Activated T-helper 1 cell treated with anti-CD3 and anti-CD28 coated beads, Interleukin-12 subunit alpha, Interleukin-12 subunit beta, Interleukin-2, Interleukin-4 antibody, amounts not matched to agents 30 ng/mL and 10 ng/mL and 1 ng/mL, durations not matched to agents 14 hours and 24 hours and 36 hours (primary cell): Measurements from ENCODE around the gene C14orf180. TPM values are rescaled to one million over a fixed set of nuclear protein-coding genes. Genes with fewer than 3 reads are reported as not detected.
"Not testable (repeated sequence)": the region's sequence is repeated elsewhere in the genome, so short reads cannot be mapped to it uniquely, and the experiment has no call there.

Experiments
- DNase-seq: peaks from one replicate; pipeline ENCODE4 v3.0.0; 2021; ENCODE audit warnings: low spot score
- H3K27ac Mint-ChIP-seq: one replicate; pipeline ENCODE4 v1.8.0; 2021; ENCODE audit warnings: mild to moderate bottlenecking, mixed read lengths
- H3K27me3 Mint-ChIP-seq: one replicate; pipeline ENCODE4 v1.8.0; 2022; ENCODE audit warnings: mild to moderate bottlenecking, moderate library complexity, mixed read lengths; ENCODE audit not compliant: insufficient read depth
- H3K36me3 Mint-ChIP-seq: one replicate; pipeline ENCODE4 v1.8.0; 2021; ENCODE audit warnings: low read depth, mixed read lengths
- H3K4me1 Mint-ChIP-seq: one replicate; pipeline ENCODE4 v1.8.0; 2021; ENCODE audit warnings: low read depth, mixed read lengths
- H3K4me3 Mint-ChIP-seq: one replicate; pipeline ENCODE4 v1.8.0; 2021; ENCODE audit warnings: mild to moderate bottlenecking, moderate library complexity, mixed read lengths
- H3K9me3 Mint-ChIP-seq: one replicate; pipeline ENCODE4 v1.8.0; 2021; ENCODE audit warnings: mixed read lengths
- intact Hi-C: fragments of 100-400 bp; cut with micrococcal nuclease; formaldehyde crosslinking; loops from one replicate; pipeline ENCODE4 v1.15.1; 2024
- total RNA-seq: library from RNA; stranded (reverse); gene quantifications from 2 replicates; pipeline ENCODE4 v1.2.3, GENCODE V29; 2022

C14orf180 gene
- total RNA-seq, 1 donor from 2014 or later = not detected

GRCh38 chr14:104572024-104572626, 7.4 kb upstream of the C14orf180 start:
- Mint-ChIP-seq H3K36me3 (no peaks in the 10 kb centered on the region), H3K4me3 (no peak overlapping the region), H3K9me3 (no peaks in the 10 kb centered on the region), H3K27me3 (no peaks in the 10 kb centered on the region), H3K4me1 (no peaks in the 10 kb centered on the region), H3K27ac (no peak overlapping the region)
- intact Hi-C loops = no loop called here
- DNase-seq = no peak

- DNase-seq = no peak
- no peak overlapping the region for H3K4me3 Mint-ChIP-seq
- intact Hi-C loops = no loop called here
- H3K36me3 Mint-ChIP-seq = no peaks in the 10 kb centered on the region
- H3K9me3 Mint-ChIP-seq = no peaks in the 10 kb centered on the region
- H3K4me1 Mint-ChIP-seq = no peaks in the 10 kb centered on the region
- no peaks in the 10 kb centered on the region for H3K27me3 Mint-ChIP-seq
- no peak overlapping the region for H3K27ac Mint-ChIP-seq
Observed at GRCh38 chr14:104572668-104573067, 6.9 kb upstream of the C14orf180 start.

- Mint-ChIP-seq H3K4me3 (no peak overlapping the region), H3K4me1 (no peaks in the 10 kb centered on the region), H3K27ac (no peak overlapping the region), H3K36me3 (no peaks in the 10 kb centered on the region), H3K9me3 (no peaks in the 10 kb centered on the region), H3K27me3 (no peaks in the 10 kb centered on the region)
- intact Hi-C loops = no loop called here
- DNase-seq = no peak
Observed at GRCh38 chr14:104573930-104574329, 5.6 kb upstream of the C14orf180 start.

- H3K36me3 Mint-ChIP-seq = no peaks in the 10 kb centered on the region
- H3K27me3 Mint-ChIP-seq = no peaks in the 10 kb centered on the region
- no peak overlapping the region for H3K4me3 Mint-ChIP-seq
- H3K27ac Mint-ChIP-seq = no peak overlapping the region
- no peaks in the 10 kb centered on the region for H3K9me3 Mint-ChIP-seq
- intact Hi-C loops = no loop called here
- no peak for DNase-seq
- no peaks in the 10 kb centered on the region for H3K4me1 Mint-ChIP-seq
Observed at GRCh38 chr14:104574536-104574935, 5.0 kb upstream of the C14orf180 start.

- H3K36me3 Mint-ChIP-seq = no peaks in the 10 kb centered on the region
- no peak for DNase-seq
- no peak overlapping the region for H3K27ac Mint-ChIP-seq
- H3K27me3 Mint-ChIP-seq = no peaks in the 10 kb centered on the region
- no peaks in the 10 kb centered on the region for H3K9me3 Mint-ChIP-seq
- intact Hi-C loops = no loop called here
- no peak overlapping the region for H3K4me3 Mint-ChIP-seq
- H3K4me1 Mint-ChIP-seq = no peaks in the 10 kb centered on the region
Observed at GRCh38 chr14:104574978-104575583, 4.5 kb upstream of the C14orf180 start.

GRCh38 chr14:104576232-104576969, 3.2 kb upstream of the C14orf180 start:
- H3K4me3 Mint-ChIP-seq = no peak overlapping the region
- H3K4me1 Mint-ChIP-seq = no peaks in the 10 kb centered on the region
- no peaks in the 10 kb centered on the region for H3K27me3 Mint-ChIP-seq
- no peak for DNase-seq
- H3K36me3 Mint-ChIP-seq = no peaks in the 10 kb centered on the region
- H3K27ac Mint-ChIP-seq = no peak overlapping the region
- intact Hi-C loops = no loop called here
- H3K9me3 Mint-ChIP-seq = no peaks in the 10 kb centered on the region

GRCh38 chr14:104576970-104577332, 2.6 kb upstream of the C14orf180 start:
- Mint-ChIP-seq H3K4me3 (no peak overlapping the region), H3K27ac (no peak overlapping the region), H3K27me3 (no peaks in the 10 kb centered on the region), H3K36me3 (no peaks in the 10 kb centered on the region), H3K4me1 (no peaks in the 10 kb centered on the region), H3K9me3 (no peaks in the 10 kb centered on the region)
- DNase-seq = no peak
- intact Hi-C loops = no loop called here

- Mint-ChIP-seq H3K27me3 (no peaks in the 10 kb centered on the region), H3K27ac (no peak overlapping the region), H3K4me3 (no peak overlapping the region), H3K4me1 (no peaks in the 10 kb centered on the region), H3K36me3 (no peaks in the 10 kb centered on the region), H3K9me3 (no peaks in the 10 kb centered on the region)
- intact Hi-C loops = no loop called here
- DNase-seq = no peak
Observed at GRCh38 chr14:104577426-104577825, 2.1 kb upstream of the C14orf180 start.

GRCh38 chr14:104577847-104578301, 1.7 kb upstream of the C14orf180 start:
- Mint-ChIP-seq H3K36me3 (no peaks in the 10 kb centered on the region), H3K27ac (no peak overlapping the region), H3K4me1 (no peaks in the 10 kb centered on the region), H3K9me3 (no peaks in the 10 kb centered on the region), H3K27me3 (no peaks in the 10 kb centered on the region), H3K4me3 (no peak overlapping the region)
- no peak for DNase-seq
- intact Hi-C loops = no loop called here

GRCh38 chr14:104578321-104578720, 1.2 kb upstream of the C14orf180 start:
- Mint-ChIP-seq H3K27me3 (no peaks in the 10 kb centered on the region), H3K9me3 (no peaks in the 10 kb centered on the region), H3K4me3 (no peak overlapping the region), H3K36me3 (no peaks in the 10 kb centered on the region), H3K27ac (no peak overlapping the region), H3K4me1 (no peaks in the 10 kb centered on the region)
- no peak for DNase-seq
- intact Hi-C loops = no loop called here

GRCh38 chr14:104579939-104580338, 375 bp downstream of the C14orf180 start:
- DNase-seq, H3K4me3 Mint-ChIP-seq, intact Hi-C loops, H3K27me3 Mint-ChIP-seq, H3K9me3 Mint-ChIP-seq, H3K27ac Mint-ChIP-seq, H3K4me1 Mint-ChIP-seq, H3K36me3 Mint-ChIP-seq: not testable (repeated sequence)

GRCh38 chr14:104580961-104581360, 1.4 kb downstream of the C14orf180 start:
- H3K36me3 Mint-ChIP-seq = no peaks in the 10 kb centered on the region
- H3K27ac Mint-ChIP-seq = no peak overlapping the region
- H3K4me1 Mint-ChIP-seq = no peaks in the 10 kb centered on the region
- H3K4me3 Mint-ChIP-seq = no peak overlapping the region
- no peak for DNase-seq
- no peaks in the 10 kb centered on the region for H3K9me3 Mint-ChIP-seq
- no peaks in the 10 kb centered on the region for H3K27me3 Mint-ChIP-seq
- intact Hi-C loops = no loop called here

GRCh38 chr14:104581521-104581920, 2.0 kb downstream of the C14orf180 start:
- Mint-ChIP-seq H3K4me3 (no peak overlapping the region), H3K27ac (no peak overlapping the region), H3K9me3 (no peaks in the 10 kb centered on the region), H3K36me3 (no peaks in the 10 kb centered on the region), H3K27me3 (no peaks in the 10 kb centered on the region), H3K4me1 (no peaks in the 10 kb centered on the region)
- no peak for DNase-seq
- intact Hi-C loops = no loop called here
